KOPT-K1 (cell line): Measurements from ENCODE around the gene KRTAP17-1.
"Not testable (repeated sequence)": the region's sequence is repeated elsewhere in the genome, so short reads cannot be mapped to it uniquely, and the experiment has no call there.

Experiments
- H3K27ac ChIP-seq: fragments of 200-600 bp; sonication (generic); 2 replicates; pipeline ENCODE4 v1.5.1; 2016; ENCODE audit warnings: antibody characterized with exemption, mild to moderate bottlenecking, low read depth, low read length; ENCODE audit not compliant: poor library complexity, severe bottlenecking
- H3K36me3 ChIP-seq: fragments of 200-600 bp; sonication (generic); 2 replicates; pipeline ENCODE4 v1.5.1; 2017; ENCODE audit warnings: antibody characterized with exemption, mild to moderate bottlenecking, low read length, moderate library complexity; ENCODE audit not compliant: insufficient read depth
- H3K9me3 ChIP-seq: fragments of 200-600 bp; sonication (generic); 2 replicates; pipeline ENCODE4 v1.5.1; 2017; ENCODE audit warnings: antibody characterized with exemption, low read length, mild to moderate bottlenecking; ENCODE audit not compliant: insufficient read depth, poor library complexity, severe bottlenecking

The KRTAP17-1 gene

DNA sequence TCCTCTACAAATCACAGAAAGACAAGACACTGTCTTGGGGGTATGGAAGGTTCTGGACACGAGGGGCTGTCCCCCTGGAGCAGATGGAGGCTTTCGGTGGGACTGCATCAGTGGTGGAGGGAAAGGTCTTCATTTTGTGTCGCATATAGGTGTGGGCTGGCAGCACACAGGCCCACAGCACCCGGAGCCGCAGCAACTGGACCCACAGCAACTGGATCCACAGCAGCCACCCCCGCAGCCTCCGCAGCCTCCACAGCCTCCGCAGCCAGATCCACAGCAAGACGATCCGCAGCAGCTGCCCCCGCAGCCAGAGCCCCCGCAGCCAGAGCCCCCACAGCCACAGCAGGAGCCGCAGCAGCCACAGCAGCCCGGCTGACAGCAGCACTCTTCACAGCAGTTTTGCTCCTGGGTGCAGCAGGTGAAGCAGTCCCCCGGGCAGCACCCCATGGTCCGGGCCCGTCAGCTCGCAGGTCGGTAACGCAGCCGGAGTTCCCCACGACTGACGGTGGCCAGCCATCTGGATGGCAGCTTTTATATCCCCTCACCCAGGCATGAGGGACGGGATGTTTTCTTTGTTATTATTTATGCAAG, at the start of gene KRTAP17-1:
TSS of gene KRTAP17-1 (minus strand) at position 507 of the 591 bp plus-strand sequence. CDS start at position 447, 60 bp downstream.
- peaks cover 8% of the 10 kb centered on the region for H3K9me3 ChIP-seq
- H3K36me3 ChIP-seq: no peaks in the 10 kb centered on the region
- no peak within 1 kb of the TSS for H3K27ac ChIP-seq

- no peaks in the 10 kb centered on the region for H3K36me3 ChIP-seq
- no peaks in the 10 kb centered on the region for H3K9me3 ChIP-seq
- H3K27ac ChIP-seq: no peak overlapping the region
These were observed 48.4 kb upstream of the KRTAP17-1 start for GRCh38 chr17:41363881-41364280.

DNA sequence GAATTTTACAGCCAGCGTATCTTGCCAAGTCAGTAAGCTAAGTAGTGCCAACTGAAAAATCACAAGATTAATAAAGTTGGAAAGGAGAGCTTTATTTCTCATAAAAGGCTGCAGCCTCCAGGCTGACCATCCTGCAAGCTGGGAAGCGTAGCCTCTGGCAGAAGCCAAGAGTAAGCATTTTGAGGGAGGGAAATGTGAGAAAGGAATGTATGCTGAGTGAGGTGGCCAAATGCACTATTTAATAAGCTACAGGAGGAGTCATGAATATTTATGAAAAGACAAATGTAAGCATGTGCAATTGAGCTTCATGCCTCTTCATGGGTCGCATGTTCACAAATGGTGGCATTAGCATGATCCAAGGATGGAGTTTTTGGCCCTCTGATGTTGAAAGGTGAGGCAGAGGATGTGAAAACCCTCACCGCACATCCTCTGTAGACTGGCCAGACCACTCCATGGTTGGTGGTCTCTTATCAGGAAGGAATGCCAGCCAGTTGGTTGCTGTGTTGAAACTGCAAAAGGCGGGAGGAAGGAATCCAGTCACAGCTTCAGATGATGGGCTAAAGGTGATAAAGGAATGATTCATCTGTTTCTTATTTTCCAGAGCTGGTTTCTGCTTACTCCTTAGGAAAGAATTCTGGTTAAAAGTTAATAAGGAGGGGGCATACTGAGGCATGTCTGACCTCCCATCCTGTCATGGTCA, 44.9 kb upstream of the KRTAP17-1 start:
- Histone ChIP-seq H3K36me3 (no peaks in the 10 kb centered on the region), H3K9me3 (peaks cover 7% of the 10 kb centered on the region), H3K27ac (no peak overlapping the region)

GRCh38 chr17:41354536-41354935, 39.0 kb upstream of the KRTAP17-1 start:
- H3K36me3 ChIP-seq: no peaks in the 10 kb centered on the region
- peaks cover 7% of the 10 kb centered on the region for H3K9me3 ChIP-seq
- H3K27ac ChIP-seq: no peak overlapping the region

DNA sequence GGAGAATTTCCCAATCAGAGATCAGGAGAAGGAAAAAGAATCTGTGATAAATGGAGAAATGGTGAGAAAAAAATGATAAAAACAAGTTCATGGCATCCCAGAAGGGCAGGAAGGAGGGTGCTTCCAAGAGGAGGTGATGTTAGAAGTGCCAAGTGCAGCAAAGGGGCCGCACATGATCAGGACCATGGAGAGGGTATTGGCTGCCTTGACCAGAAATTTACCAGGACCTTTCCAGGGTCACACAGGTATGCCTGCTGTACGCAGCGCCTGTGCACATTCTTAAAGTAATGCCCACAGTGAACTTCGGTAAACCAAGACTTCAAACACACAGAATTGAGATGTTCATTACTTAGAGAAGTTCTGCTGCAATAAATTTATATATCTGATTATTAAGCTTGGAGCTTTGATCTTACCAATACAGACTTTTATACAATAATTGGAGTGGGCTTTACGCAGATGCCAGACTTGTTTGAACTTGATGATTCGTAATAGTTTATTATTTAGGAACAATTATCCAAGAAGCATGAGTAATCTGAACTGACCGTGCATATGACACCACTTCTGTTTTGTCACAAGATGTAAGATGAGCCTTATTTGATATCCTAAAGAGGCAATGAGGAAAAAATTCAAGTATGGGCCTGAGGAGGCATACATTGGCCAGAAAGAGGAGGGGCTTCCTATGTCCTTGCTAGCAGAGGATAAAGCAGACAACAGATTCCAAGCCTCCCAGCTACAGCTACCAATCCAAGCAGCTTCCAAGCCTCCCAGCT, 37.3 kb upstream of the KRTAP17-1 start:
- Histone ChIP-seq H3K9me3 (peaks cover 7% of the 10 kb centered on the region), H3K36me3 (no peaks in the 10 kb centered on the region), H3K27ac (no peak overlapping the region)

DNA sequence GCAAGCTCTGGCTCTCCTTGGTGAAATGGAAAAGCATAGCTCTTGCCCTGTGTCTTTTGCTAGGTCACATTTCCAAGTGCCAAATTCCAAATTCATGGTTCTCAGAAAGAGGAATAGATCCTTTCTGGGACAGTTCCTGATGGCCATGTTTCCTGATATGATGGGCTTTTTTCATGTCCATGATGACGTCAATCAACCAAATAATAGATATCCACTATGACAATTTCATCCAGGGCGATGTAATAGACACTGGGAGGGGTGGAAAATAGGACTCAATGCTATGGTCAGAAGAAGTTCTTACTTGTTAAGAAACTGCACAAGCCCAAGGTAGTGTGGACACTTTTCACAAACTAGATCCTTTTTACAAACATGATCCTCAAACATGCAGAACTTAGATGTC, 35.7 kb upstream of the KRTAP17-1 start:
- H3K27ac ChIP-seq: no peak overlapping the region
- H3K9me3 ChIP-seq: peaks cover 3% of the 10 kb centered on the region
- no peaks in the 10 kb centered on the region for H3K36me3 ChIP-seq

DNA sequence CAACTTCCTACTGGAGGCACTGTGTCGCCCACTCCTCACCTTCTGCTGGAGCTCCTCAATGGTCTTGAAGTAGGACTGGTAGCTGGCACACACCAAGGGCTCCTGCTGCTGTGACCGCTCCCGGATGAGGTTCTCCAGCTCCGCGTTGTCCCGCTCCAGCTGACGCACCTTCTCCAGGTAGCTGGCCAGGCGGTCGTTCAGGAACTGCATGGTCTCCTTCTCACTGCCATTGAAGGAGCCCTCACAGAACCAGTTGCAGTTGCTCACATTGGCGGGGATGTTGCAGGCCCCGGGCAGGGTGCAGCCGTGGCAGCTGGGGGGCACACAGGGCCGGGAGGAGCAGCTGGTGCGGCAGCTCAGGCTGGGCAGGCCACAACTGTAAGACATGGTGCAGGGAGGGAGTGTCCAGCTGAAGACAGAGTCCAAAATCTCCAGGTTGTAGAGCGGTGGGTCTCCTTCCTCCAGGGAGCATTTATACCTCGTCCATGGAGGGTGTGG, 34.9 kb upstream of the KRTAP17-1 start, which contains the start of gene KRT33A:
TSS of gene KRT33A (minus strand) at position 448 of the 498 bp plus-strand sequence. CDS start at position 387, 61 bp downstream.
- H3K36me3 ChIP-seq, H3K27ac ChIP-seq, H3K9me3 ChIP-seq: not testable (repeated sequence)

DNA sequence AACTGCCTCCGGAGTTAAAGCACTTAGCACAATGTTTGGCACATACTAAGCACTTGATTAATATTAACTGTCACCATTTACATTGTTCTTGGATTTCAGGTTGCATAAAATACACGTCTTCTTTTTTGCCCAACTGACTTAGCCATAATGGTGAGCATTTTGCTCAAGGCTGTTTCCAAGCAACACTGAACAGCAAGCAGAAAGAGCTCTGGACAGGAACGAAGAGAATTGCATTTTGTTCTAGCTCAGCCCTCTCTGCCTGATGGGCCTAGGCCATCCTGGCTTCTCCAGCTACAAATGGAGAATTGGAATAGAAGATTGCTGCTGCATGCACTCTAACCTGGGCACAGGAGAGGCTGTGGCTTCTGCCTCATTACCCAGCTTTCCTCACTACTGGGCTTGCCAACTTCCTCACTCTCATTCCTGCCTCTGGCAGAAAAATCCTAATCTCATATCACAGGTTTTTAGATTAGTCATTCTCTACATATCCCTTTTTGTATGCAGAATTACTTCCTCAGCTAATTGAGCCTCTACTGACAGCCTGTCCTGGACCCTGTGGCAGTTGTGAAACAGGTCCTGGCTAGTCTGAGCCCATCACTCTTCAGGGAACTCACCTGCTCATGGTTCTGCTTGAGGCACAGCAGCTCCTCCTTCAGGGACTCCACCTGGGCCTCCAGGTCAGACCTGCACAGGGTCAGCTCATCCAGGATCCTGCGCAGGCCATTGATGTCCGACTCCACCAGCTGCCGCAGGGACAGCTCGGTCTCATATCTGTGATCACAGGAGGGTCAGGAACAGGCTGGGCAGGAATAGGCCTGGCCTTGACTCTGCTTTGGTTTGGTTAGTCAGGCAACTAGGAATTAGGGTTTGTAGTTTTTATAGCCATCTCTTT, 32.6 kb upstream of the KRTAP17-1 start:
- Histone ChIP-seq H3K36me3 (no peaks in the 10 kb centered on the region), H3K9me3 (peaks cover 7% of the 10 kb centered on the region), H3K27ac (no peak overlapping the region)

DNA sequence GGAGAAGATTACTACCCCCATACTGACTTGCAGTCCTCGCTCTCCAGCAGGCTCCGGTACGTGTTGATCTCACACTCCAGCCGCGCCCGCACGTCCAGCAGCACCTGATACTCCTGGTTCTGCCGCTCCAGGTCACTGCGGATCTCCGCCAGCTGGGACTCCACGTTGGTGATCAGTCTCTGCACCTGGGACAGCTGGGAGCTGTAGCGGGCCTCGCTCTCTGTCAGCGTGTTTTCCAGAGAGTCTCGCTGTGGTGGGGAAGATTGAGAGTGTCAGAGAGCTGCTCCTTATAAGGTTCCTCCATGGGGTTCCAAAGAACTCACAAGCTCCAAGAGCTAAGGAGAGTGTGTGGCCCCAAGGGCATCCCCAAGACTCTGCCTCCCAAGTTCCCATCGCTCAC, 30.9 kb upstream of the KRTAP17-1 start:
- not testable (repeated sequence) for H3K27ac ChIP-seq, H3K36me3 ChIP-seq
- peaks cover 24% of the 10 kb centered on the region for H3K9me3 ChIP-seq

- H3K27ac ChIP-seq: no peak overlapping the region
- H3K9me3 ChIP-seq: peaks cover 28% of the 10 kb centered on the region
- no peaks in the 10 kb centered on the region for H3K36me3 ChIP-seq
These were observed 30.5 kb upstream of the KRTAP17-1 start for GRCh38 chr17:41345992-41346391.

DNA sequence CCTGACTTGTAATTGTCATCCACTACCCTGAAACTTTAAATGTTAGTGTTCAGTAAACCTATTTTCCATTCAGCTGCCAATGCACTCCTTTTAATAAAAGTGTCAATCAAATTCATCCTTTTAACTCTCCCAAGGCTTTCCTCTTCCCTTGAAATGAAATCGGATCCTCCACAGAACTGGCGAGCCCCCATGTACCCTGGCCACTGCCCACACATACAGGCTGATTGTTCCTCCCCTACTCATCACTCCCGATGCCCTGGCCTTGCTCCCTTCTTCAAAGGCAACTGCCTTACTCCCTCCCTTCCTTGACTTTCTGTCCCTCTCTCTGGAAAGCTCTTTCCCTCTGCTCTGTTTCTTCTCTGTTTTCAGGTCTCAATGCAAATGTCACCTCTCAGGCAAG, 27.5 kb upstream of the KRTAP17-1 start:
- H3K9me3 ChIP-seq: peaks cover 32% of the 10 kb centered on the region
- H3K36me3 ChIP-seq: no peaks in the 10 kb centered on the region

GRCh38 chr17:41340934-41341861, 25.7 kb upstream of the KRTAP17-1 start:
- peaks cover 32% of the 10 kb centered on the region for H3K9me3 ChIP-seq
- no peak overlapping the region for H3K27ac ChIP-seq
- no peaks in the 10 kb centered on the region for H3K36me3 ChIP-seq

More for the DNA sequence above, 27.5 kb upstream of the KRTAP17-1 start:
- H3K27ac ChIP-seq: no peak overlapping the region

DNA sequence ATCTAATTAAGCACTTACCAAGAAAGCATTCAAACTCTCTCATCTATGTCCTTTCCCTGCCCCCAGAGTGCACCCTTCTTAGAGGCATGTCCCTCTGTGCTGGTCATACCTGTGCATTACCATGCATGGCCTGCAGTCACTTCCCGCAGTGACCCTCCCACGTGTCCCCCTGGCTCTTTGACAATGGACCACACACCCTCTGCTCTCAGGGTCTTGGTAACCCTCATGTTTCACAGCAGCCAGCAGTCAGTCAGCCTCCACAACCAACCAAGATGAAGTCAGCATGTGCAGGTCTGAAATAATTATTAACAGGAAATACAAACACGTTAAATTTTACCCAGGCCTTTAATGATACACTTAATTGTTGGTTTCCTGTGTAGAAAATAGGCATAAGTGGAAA, 25.0 kb upstream of the KRTAP17-1 start:
- H3K27ac ChIP-seq: no peak overlapping the region

More for the DNA sequence above, 25.0 kb upstream of the KRTAP17-1 start:
- no peaks in the 10 kb centered on the region for H3K36me3 ChIP-seq
- H3K9me3 ChIP-seq: peaks cover 32% of the 10 kb centered on the region
